WTC11 (cell line): ENCODE results near the gene COL27A1. TPM values are rescaled to one million over a fixed set of nuclear protein-coding genes. Genes with fewer than 3 reads are reported as not detected.

Source experiments
- ATAC-seq: fragments of 200-7000 bp; cut with Tn5 transposase; 2 replicates; pipeline ENCODE4 v1.10.0; 2021; ENCODE audit warnings: mild to moderate bottlenecking, moderate library complexity
- CTCF ChIA-PET: fragments of 300-600 bp; sonication (Branson Sonifier 250); formaldehyde crosslinking; loops from one replicate; lab custom pipeline; 2021; ENCODE audit warnings: antibody characterized with exemption; lab: Charles Lee
- POLR2A ChIA-PET: fragments of 350-600 bp; sonication (Branson Sonifier 250); formaldehyde crosslinking; loops from one replicate; lab custom pipeline; 2021; ENCODE audit warnings: antibody characterized with exemption; lab: Charles Lee
- DNase-seq: peaks from one replicate; pipeline ENCODE4 v3.0.0; 2021; ENCODE audit warnings: low spot score
- H3K27ac Mint-ChIP-seq: 2 replicates; pipeline ENCODE4 v1.8.0; 2021; ENCODE audit warnings: mixed read lengths
- H3K27me3 Mint-ChIP-seq: 2 replicates; pipeline ENCODE4 v1.8.0; 2021; ENCODE audit warnings: low read depth, mild to moderate bottlenecking, moderate library complexity, mixed read lengths
- H3K36me3 Mint-ChIP-seq: 2 replicates; pipeline ENCODE4 v1.8.0; 2021; ENCODE audit warnings: mixed read lengths
- H3K4me1 Mint-ChIP-seq: 2 replicates; pipeline ENCODE4 v1.8.0; 2022; ENCODE audit warnings: mixed read lengths
- H3K4me3 Mint-ChIP-seq: 2 replicates; pipeline ENCODE4 v1.8.0; 2021; ENCODE audit warnings: mild to moderate bottlenecking, moderate library complexity, mixed read lengths
- H3K9me3 Mint-ChIP-seq: 2 replicates; pipeline ENCODE4 v1.8.0; 2021; ENCODE audit warnings: mixed read lengths
- ELF4 ChIP-seq: sonication (generic); formaldehyde crosslinking; IDR thresholded peaks from 2 replicates; pipeline ENCODE4 v1.8.1; 2022; ENCODE audit warnings: low read depth, mild to moderate bottlenecking, moderate library complexity, missing genetic modification reagents
- FOXK1 ChIP-seq: sonication (generic); formaldehyde crosslinking; IDR thresholded peaks from 2 replicates; pipeline ENCODE4 v1.8.0; 2022; ENCODE audit warnings: mild to moderate bottlenecking, moderate library complexity, missing genetic modification reagents
- HMGA2 ChIP-seq: fragments of 250-450 bp; sonication (Bioruptor Pico); IDR thresholded peaks from 2 replicates; pipeline ENCODE4 v1.4.0; 2021; ENCODE audit warnings: mild to moderate bottlenecking, moderate library complexity
- NR1H2 ChIP-seq: sonication (generic); formaldehyde crosslinking; IDR thresholded peaks from 2 replicates; pipeline ENCODE4 v1.9.0; 2021; ENCODE audit warnings: mild to moderate bottlenecking, moderate library complexity, missing genetic modification reagents
- SMAD4 ChIP-seq: sonication (generic); formaldehyde crosslinking; IDR thresholded peaks from 2 replicates; pipeline ENCODE4 v1.8.0; 2022; ENCODE audit warnings: mild to moderate bottlenecking, missing genetic modification reagents
- TEAD4 ChIP-seq: sonication (generic); formaldehyde crosslinking; IDR thresholded peaks from 2 replicates; pipeline ENCODE4 v1.8.0; 2022; ENCODE audit warnings: mild to moderate bottlenecking, missing genetic modification reagents
- TP53 ChIP-seq: sonication (generic); formaldehyde crosslinking; IDR thresholded peaks from 2 replicates; pipeline ENCODE4 v1.8.1; 2023; ENCODE audit warnings: mild to moderate bottlenecking, missing genetic modification reagents
- ZBTB21 ChIP-seq: sonication (generic); formaldehyde crosslinking; IDR thresholded peaks from 2 replicates; pipeline ENCODE4 v1.8.1; 2023; ENCODE audit warnings: mild to moderate bottlenecking, missing genetic modification reagents, borderline replicate concordance
- ZNF219 ChIP-seq: sonication (generic); formaldehyde crosslinking; IDR thresholded peaks from 2 replicates; pipeline ENCODE4 v1.8.0; 2023; ENCODE audit warnings: missing genetic modification reagents, mild to moderate bottlenecking, borderline replicate concordance
- ZNF317 ChIP-seq: sonication (generic); formaldehyde crosslinking; IDR thresholded peaks from 2 replicates; pipeline ENCODE4 v1.8.1; 2023; ENCODE audit warnings: low read depth, mild to moderate bottlenecking, moderate library complexity, missing genetic modification reagents, borderline replicate concordance
- ZNF396 ChIP-seq: fragments of 250-450 bp; sonication (Bioruptor Pico); IDR thresholded peaks from 2 replicates; pipeline ENCODE4 v1.8.0; 2021; ENCODE audit warnings: mild to moderate bottlenecking, moderate library complexity, borderline replicate concordance
- ZNF671 ChIP-seq: fragments of 250-450 bp; sonication (Bioruptor Pico); IDR thresholded peaks from 2 replicates; pipeline ENCODE4 v1.8.0; 2021; ENCODE audit warnings: mild to moderate bottlenecking
- total RNA-seq: library from RNA; stranded (reverse); gene quantifications from 3 replicates; pipeline ENCODE4 v1.2.3, GENCODE V29; 2021
- TF ChIP-seq, protein P1 (sequence below): sonication (generic); formaldehyde crosslinking; IDR thresholded peaks from 2 replicates; pipeline ENCODE4 v1.8.0; 2022; ENCODE audit warnings: mild to moderate bottlenecking, missing genetic modification reagents
- TF ChIP-seq, protein P2 (sequence below): sonication (generic); formaldehyde crosslinking; IDR thresholded peaks from 2 replicates; pipeline ENCODE4 v1.8.1; 2022; ENCODE audit warnings: low read depth, missing genetic modification reagents, borderline replicate concordance
- TF ChIP-seq, protein P3 (sequence below): sonication (generic); formaldehyde crosslinking; IDR thresholded peaks from 2 replicates; pipeline ENCODE4 v1.8.1; 2023; ENCODE audit warnings: mild to moderate bottlenecking, missing genetic modification reagents
- TF ChIP-seq, protein P4 (sequence below): sonication (generic); formaldehyde crosslinking; IDR thresholded peaks from 2 replicates; pipeline ENCODE4 v1.8.0; 2023; ENCODE audit warnings: mild to moderate bottlenecking, missing genetic modification reagents
- TF ChIP-seq, protein P5 (sequence below): fragments of 250-450 bp; sonication (Bioruptor Pico); IDR thresholded peaks from 2 replicates; pipeline ENCODE4 v1.9.0; 2021; ENCODE audit warnings: mild to moderate bottlenecking, borderline replicate concordance
- TF ChIP-seq, protein P6 (sequence below): sonication (generic); formaldehyde crosslinking; IDR thresholded peaks from 2 replicates; pipeline ENCODE4 v1.8.1; 2022; ENCODE audit warnings: low read depth, mild to moderate bottlenecking, moderate library complexity, missing genetic modification reagents, borderline replicate concordance
- TF ChIP-seq, protein P7 (sequence below): fragments of 250-450 bp; sonication (Bioruptor Pico); conservative IDR thresholded peaks from 2 replicates; pipeline ENCODE4 v1.9.0; 2021; ENCODE audit warnings: mild to moderate bottlenecking

Gene COL27A1
- total RNA-seq, 1 experiment from 2014 or later: 47.5 TPM

DNA sequence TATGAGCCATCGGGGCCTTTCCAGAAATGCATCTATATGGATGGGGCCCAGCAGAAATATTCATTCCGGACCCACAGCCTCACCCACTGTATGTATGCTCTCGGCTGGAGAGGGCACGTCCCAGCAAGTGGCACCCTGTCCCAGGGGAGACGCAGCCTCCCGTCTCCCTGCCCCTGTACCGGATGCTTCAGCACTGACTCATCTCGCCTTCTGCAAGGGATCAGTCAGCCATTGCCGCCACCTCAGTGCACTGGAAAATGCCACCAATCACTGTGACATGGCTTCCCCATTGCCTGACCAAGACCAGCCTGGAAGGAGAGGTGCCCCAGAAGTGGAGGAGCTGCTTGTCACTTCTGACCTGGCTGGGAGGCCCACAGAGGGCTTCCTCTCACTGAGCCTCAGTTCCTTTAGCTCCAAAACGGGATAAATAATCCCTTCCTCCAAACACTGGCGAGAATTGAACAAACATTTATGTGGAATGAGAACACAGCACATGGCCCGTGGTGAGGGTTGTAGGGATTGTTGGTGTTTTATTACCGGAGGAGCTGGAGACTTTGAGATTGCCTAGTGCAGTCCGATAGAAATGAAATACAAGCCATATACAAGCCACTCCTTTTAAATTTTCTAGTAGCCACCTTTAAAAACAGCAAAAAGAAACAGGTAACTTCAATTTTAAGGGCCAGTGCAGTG lies 123.7 kb downstream of the COL27A1 start:
- Mint-ChIP-seq H3K27ac (no peak overlapping the region), H3K4me3 (no peak overlapping the region), H3K9me3 (peaks cover 7% of the 10 kb centered on the region; the same call in 1 of the 2 replicates), H3K27me3 (no peaks in the 10 kb centered on the region), H3K4me1 (no peaks in the 10 kb centered on the region), H3K36me3 (peaks cover 11% of the 10 kb centered on the region)
- TF ChIP-seq, protein P1, sequence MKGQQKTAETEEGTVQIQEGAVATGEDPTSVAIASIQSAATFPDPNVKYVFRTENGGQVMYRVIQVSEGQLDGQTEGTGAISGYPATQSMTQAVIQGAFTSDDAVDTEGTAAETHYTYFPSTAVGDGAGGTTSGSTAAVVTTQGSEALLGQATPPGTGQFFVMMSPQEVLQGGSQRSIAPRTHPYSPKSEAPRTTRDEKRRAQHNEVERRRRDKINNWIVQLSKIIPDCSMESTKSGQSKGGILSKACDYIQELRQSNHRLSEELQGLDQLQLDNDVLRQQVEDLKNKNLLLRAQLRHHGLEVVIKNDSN: no peak
- TF ChIP-seq ZNF671: no peak
- TF ChIP-seq, protein P2, sequence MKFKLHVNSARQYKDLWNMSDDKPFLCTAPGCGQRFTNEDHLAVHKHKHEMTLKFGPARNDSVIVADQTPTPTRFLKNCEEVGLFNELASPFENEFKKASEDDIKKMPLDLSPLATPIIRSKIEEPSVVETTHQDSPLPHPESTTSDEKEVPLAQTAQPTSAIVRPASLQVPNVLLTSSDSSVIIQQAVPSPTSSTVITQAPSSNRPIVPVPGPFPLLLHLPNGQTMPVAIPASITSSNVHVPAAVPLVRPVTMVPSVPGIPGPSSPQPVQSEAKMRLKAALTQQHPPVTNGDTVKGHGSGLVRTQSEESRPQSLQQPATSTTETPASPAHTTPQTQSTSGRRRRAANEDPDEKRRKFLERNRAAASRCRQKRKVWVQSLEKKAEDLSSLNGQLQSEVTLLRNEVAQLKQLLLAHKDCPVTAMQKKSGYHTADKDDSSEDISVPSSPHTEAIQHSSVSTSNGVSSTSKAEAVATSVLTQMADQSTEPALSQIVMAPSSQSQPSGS: no peak
- TF ChIP-seq, protein P3, sequence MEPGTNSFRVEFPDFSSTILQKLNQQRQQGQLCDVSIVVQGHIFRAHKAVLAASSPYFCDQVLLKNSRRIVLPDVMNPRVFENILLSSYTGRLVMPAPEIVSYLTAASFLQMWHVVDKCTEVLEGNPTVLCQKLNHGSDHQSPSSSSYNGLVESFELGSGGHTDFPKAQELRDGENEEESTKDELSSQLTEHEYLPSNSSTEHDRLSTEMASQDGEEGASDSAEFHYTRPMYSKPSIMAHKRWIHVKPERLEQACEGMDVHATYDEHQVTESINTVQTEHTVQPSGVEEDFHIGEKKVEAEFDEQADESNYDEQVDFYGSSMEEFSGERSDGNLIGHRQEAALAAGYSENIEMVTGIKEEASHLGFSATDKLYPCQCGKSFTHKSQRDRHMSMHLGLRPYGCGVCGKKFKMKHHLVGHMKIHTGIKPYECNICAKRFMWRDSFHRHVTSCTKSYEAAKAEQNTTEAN (CRISPR knock-in tag): no peak
- TF ChIP-seq ZNF317: no peak
- TF ChIP-seq TP53 (CRISPR knock-in tag): no peak
- TF ChIP-seq, protein P4, sequence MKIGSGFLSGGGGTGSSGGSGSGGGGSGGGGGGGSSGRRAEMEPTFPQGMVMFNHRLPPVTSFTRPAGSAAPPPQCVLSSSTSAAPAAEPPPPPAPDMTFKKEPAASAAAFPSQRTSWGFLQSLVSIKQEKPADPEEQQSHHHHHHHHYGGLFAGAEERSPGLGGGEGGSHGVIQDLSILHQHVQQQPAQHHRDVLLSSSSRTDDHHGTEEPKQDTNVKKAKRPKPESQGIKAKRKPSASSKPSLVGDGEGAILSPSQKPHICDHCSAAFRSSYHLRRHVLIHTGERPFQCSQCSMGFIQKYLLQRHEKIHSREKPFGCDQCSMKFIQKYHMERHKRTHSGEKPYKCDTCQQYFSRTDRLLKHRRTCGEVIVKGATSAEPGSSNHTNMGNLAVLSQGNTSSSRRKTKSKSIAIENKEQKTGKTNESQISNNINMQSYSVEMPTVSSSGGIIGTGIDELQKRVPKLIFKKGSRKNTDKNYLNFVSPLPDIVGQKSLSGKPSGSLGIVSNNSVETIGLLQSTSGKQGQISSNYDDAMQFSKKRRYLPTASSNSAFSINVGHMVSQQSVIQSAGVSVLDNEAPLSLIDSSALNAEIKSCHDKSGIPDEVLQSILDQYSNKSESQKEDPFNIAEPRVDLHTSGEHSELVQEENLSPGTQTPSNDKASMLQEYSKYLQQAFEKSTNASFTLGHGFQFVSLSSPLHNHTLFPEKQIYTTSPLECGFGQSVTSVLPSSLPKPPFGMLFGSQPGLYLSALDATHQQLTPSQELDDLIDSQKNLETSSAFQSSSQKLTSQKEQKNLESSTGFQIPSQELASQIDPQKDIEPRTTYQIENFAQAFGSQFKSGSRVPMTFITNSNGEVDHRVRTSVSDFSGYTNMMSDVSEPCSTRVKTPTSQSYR (CRISPR knock-in tag): no peak
- TF ChIP-seq NR1H2 (CRISPR knock-in tag): no peak
- no peak for TF ChIP-seq ZBTB21
- no peak for TF ChIP-seq SMAD4 (CRISPR knock-in tag)
- TF ChIP-seq ELF4 (CRISPR knock-in tag): no peak
- TF ChIP-seq, protein P5, sequence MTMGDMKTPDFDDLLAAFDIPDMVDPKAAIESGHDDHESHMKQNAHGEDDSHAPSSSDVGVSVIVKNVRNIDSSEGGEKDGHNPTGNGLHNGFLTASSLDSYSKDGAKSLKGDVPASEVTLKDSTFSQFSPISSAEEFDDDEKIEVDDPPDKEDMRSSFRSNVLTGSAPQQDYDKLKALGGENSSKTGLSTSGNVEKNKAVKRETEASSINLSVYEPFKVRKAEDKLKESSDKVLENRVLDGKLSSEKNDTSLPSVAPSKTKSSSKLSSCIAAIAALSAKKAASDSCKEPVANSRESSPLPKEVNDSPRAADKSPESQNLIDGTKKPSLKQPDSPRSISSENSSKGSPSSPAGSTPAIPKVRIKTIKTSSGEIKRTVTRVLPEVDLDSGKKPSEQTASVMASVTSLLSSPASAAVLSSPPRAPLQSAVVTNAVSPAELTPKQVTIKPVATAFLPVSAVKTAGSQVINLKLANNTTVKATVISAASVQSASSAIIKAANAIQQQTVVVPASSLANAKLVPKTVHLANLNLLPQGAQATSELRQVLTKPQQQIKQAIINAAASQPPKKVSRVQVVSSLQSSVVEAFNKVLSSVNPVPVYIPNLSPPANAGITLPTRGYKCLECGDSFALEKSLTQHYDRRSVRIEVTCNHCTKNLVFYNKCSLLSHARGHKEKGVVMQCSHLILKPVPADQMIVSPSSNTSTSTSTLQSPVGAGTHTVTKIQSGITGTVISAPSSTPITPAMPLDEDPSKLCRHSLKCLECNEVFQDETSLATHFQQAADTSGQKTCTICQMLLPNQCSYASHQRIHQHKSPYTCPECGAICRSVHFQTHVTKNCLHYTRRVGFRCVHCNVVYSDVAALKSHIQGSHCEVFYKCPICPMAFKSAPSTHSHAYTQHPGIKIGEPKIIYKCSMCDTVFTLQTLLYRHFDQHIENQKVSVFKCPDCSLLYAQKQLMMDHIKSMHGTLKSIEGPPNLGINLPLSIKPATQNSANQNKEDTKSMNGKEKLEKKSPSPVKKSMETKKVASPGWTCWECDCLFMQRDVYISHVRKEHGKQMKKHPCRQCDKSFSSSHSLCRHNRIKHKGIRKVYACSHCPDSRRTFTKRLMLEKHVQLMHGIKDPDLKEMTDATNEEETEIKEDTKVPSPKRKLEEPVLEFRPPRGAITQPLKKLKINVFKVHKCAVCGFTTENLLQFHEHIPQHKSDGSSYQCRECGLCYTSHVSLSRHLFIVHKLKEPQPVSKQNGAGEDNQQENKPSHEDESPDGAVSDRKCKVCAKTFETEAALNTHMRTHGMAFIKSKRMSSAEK: no peak
- TF ChIP-seq ZNF219 (CRISPR knock-in tag): no peak
- no peak for TF ChIP-seq ZNF396 (CRISPR knock-in tag)
- TF ChIP-seq FOXK1 (CRISPR knock-in tag): no peak
- no peak for TF ChIP-seq HMGA2 (CRISPR knock-in tag)
- no peak for TF ChIP-seq TEAD4 (CRISPR knock-in tag)
- TF ChIP-seq, protein P6, sequence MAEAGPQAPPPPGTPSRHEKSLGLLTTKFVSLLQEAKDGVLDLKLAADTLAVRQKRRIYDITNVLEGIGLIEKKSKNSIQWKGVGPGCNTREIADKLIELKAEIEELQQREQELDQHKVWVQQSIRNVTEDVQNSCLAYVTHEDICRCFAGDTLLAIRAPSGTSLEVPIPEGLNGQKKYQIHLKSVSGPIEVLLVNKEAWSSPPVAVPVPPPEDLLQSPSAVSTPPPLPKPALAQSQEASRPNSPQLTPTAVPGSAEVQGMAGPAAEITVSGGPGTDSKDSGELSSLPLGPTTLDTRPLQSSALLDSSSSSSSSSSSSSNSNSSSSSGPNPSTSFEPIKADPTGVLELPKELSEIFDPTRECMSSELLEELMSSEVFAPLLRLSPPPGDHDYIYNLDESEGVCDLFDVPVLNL: no peak
- TF ChIP-seq, protein P7, sequence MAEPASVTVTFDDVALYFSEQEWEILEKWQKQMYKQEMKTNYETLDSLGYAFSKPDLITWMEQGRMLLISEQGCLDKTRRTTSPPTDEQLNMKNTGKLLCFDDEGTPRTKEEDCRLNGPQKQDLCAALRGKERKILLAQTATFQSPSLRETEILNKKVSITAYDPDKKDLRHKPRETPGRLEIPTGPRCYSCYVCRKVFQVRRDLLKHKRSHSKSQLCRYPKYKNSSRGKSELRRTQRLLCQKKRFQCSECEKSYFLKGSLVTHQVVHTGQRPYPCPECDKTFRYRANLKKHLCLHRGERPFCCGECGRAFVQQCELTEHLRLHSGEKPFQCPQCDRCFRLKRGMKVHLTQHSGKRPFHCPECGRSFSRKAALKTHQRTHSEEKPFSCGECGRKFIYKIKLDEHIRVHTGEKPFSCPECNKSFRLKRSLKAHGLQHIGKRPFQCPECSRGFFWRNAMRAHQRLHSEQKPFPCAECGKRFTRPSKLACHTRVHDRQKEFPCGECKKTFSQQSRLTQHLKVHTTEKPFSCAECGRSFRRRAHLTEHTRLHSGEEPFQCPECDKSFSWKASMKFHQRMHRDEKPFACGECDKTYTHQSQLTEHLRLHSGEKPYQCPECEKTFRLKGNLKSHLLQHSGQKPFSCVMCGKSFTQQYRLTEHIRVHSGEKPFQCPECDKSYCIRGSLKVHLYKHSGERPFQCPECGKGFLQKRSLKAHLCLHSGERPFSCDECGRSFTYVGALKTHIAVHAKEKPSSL: no peak
- ChIA-PET CTCF (interaction anchor here (1.2 to 1.7 kb wide), 2 partner anchors 12 to 171 kb away, joined by 3 to 9 read pairs; no protein-coding TSS in a partner anchor), POLR2A (no interaction called here)
- DNase-seq: peak; percentile 4
- no peak for ATAC-seq
